ENCODE data around the gene GPATCH2. TPM values are rescaled to one million over a fixed set of nuclear protein-coding genes. Genes with fewer than 3 reads are reported as not detected.
"Not testable (repeated sequence)": the region's sequence is repeated elsewhere in the genome, so short reads cannot be mapped to it uniquely, and the experiment has no call there.

The GPATCH2 gene
- total and polyA plus RNA-seq, 4 donors, result 5.1 to 17.3 (median 9.8) TPM

DNA sequence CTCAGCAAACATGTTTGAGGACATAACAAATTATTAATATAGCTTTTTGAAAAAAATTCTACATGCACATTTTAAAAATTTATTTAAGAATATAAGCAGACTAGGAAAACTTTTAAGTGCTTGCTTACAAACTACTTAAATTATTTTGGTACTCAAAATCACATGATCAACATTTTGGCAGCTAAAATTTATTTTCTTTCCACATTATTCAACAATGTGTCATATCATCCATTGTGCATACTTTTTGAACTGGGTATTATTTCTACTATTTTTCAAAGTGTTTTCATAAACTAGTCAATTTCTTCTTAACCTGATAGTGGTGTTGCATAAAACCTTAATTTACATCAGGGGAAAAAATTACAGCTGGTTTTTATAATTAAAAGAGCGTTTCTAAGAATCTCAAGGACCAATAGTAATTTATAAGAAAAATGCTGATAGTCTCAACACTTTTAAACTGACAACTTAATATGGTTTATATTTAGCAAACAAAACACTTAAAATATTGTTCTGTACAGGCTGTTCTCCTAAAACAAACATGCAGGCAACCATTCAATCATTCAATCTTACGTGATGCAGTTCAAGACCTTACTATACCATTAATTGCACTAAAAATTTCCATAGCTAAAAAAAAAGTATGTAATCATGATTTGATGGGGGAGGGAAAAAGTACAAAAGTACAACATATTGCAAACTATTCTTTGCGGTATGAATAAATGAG is 105.0 kb downstream of the GPATCH2 start:
- intact Hi-C loops (cut with DNase I), result no loop called here
- Histone ChIP-seq H3K27me3 (ENCODE audit: control insufficient read depth in 1 of 2, insufficient read depth in 2 of 2, low read length in 1 of 2) (no peaks in the 10 kb centered on the region), H3K4me3 (ENCODE audit: low read length in 2 of 2) (no peak overlapping the region), H3K27ac (ENCODE audit: low read depth in 1 of 2, low read length in 2 of 2) (no peak overlapping the region), H3K4me1 (ENCODE audit: control insufficient read depth in 1 of 2, insufficient read depth in 2 of 2, low read length in 2 of 2) (peaks cover 0 to 3% of the 10 kb centered on the region in 2 donors), H3K9me3 (ENCODE audit: control insufficient read depth, low read length) (no peaks in the 10 kb centered on the region), H3K36me3 (ENCODE audit: control insufficient read depth in 1 of 2, insufficient read depth in 2 of 2, low read length in 1 of 2) (no peaks in the 10 kb centered on the region)
- WGBS, 2 donors, result 10 to 12% methylated on average over 3 of the region's 3 CpGs
- ATAC-seq (ENCODE audit: low FRiP score) (no peak), DNase-seq (no peak)

DNA sequence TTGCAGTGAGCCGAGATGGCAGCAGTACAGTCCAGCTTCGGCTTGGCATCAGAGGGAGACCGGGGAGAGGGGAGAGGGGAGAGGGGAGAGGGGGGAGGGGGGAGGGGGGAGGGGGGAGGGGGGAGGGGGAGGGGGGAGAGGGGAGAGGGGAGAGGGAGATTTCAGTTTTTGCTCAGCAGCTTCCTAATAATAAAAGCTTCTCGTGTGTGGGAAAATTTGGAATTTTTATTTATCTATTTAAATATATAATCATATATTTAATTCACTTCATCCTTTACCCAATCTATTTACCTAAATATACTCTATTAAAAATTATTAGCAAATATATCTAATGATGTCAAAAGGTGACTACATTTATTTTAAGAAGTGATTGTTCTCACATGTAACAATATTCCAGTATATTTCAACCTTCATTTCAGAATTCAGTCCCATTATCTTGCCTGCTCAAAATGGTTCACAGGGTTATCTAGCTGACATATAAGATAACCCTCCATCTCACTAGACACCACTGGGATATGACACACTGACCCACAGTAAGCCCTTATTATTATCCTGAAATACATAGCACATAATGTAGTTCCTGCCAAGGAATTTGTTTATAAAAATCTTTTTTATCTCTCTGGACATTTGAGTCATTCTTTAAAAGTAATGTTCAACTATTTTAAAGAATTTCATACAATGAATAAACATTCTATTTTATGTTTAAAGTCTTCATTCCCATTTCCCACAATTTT is 105.9 kb downstream of the GPATCH2 start:
- ATAC-seq (ENCODE audit: low FRiP score), result no peak
- 81 to 96% methylated on average over 1 to 3 of the region's 4 CpGs for whole genome bisulfite sequencing, 2 donors

DNA sequence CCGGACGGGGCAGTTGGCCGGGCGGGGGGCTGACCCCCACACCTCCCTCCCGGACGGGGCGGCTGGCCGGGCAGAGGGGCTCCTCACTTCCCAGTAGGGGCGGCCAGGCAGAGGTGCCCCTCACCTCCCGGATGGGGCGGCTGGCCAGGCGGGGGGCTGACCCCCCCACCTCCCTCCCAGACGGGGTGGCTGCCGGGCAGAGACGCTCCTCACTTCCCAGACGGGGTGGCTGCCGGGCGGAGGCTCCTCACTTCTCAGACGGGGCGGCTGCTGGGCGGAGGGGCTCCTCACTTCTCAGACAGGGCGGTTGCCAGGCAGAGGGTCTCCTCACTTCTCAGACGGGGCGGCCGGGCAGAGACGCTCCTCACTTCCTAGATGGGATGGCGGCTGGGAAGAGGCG is 107.0 kb downstream of the GPATCH2 start:
- H3K4me1 ChIP-seq (ENCODE audit: control insufficient read depth in 1 of 2, insufficient read depth in 2 of 2, low read length in 2 of 2); H3K9me3 ChIP-seq (ENCODE audit: control insufficient read depth, low read length); H3K36me3 ChIP-seq (ENCODE audit: control insufficient read depth in 1 of 2, insufficient read depth in 2 of 2, low read length in 1 of 2); intact Hi-C loops (cut with DNase I); H3K27ac ChIP-seq (ENCODE audit: low read depth in 1 of 2, low read length in 2 of 2); H3K27me3 ChIP-seq (ENCODE audit: control insufficient read depth in 1 of 2, insufficient read depth in 2 of 2, low read length in 1 of 2); ATAC-seq (ENCODE audit: low FRiP score); DNase-seq; H3K4me3 ChIP-seq (ENCODE audit: low read length in 2 of 2): not testable (repeated sequence)
- 85 to 93% methylated on average over 7 to 23 of the region's 28 CpGs for WGBS, 2 donors

More for the DNA sequence above, 105.9 kb downstream of the GPATCH2 start:
- H3K4me3 ChIP-seq (ENCODE audit: low read length in 2 of 2), result no peak overlapping the region
- no peak overlapping the region for H3K27ac ChIP-seq (ENCODE audit: low read depth in 1 of 2, low read length in 2 of 2)
- peaks cover 0 to 3% of the 10 kb centered on the region in 2 donors for H3K4me1 ChIP-seq (ENCODE audit: control insufficient read depth in 1 of 2, insufficient read depth in 2 of 2, low read length in 2 of 2)
- no peaks in the 10 kb centered on the region for H3K9me3 ChIP-seq (ENCODE audit: control insufficient read depth, low read length)
- no peaks in the 10 kb centered on the region for H3K36me3 ChIP-seq (ENCODE audit: control insufficient read depth in 1 of 2, insufficient read depth in 2 of 2, low read length in 1 of 2)
- intact Hi-C loops (cut with DNase I), result no loop called here
- DNase-seq, result no peak
- no peaks in the 10 kb centered on the region for H3K27me3 ChIP-seq (ENCODE audit: control insufficient read depth in 1 of 2, insufficient read depth in 2 of 2, low read length in 1 of 2)

DNA sequence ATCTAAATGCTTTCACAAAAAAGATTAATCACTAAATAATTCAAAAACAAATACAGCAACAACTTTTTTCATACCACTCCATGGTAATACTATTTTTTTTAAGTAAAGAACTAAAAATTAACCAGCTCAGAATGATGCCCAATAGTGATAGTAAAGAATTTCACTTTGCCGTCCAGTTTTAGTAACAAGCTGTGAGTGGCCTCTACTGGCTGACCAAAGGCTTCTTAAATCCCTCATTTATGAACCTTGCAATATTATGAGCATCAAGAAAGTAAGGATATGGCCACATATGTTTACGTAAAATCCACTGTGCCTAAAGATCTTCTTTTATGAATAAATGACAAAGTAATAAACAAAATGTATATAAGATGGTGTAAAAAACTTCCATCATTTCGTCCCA is 108.6 kb downstream of the GPATCH2 start:
- intact Hi-C loops (cut with DNase I), result no loop called here
- no peak overlapping the region for H3K4me3 ChIP-seq (ENCODE audit: low read length in 2 of 2)
- 85 to 86% methylated on average over 3 of the region's 3 CpGs for WGBS, 2 donors
- peaks cover 0 to 3% of the 10 kb centered on the region in 2 donors for H3K4me1 ChIP-seq (ENCODE audit: control insufficient read depth in 1 of 2, insufficient read depth in 2 of 2, low read length in 2 of 2)
- DNase-seq (no peak), ATAC-seq (ENCODE audit: low FRiP score) (no peak)
- H3K27me3 ChIP-seq (ENCODE audit: control insufficient read depth in 1 of 2, insufficient read depth in 2 of 2, low read length in 1 of 2), result no peaks in the 10 kb centered on the region
- H3K9me3 ChIP-seq (ENCODE audit: control insufficient read depth, low read length), result no peaks in the 10 kb centered on the region
- no peak overlapping the region for H3K27ac ChIP-seq (ENCODE audit: low read depth in 1 of 2, low read length in 2 of 2)
- H3K36me3 ChIP-seq (ENCODE audit: control insufficient read depth in 1 of 2, insufficient read depth in 2 of 2, low read length in 1 of 2), result no peaks in the 10 kb centered on the region

DNA sequence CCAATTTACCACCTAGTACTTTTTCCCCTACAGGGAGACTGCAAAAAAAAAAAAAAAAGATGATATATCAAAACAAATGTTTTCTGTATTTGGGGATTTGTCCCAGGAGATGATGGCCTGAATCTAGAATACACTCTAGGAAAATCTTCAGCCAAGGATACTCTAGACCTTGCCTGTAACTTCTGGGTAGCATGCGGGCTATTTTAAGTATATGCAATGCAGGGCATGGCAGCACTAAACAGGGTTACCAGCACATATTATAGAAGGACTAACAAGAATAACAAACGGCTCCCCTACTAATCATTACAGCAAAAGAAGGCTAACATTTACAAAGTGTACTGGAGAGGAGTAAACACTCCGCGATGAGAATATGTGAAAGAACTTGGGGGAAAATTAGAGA is 109.6 kb downstream of the GPATCH2 start:
- Histone ChIP-seq H3K27me3 (ENCODE audit: control insufficient read depth in 1 of 2, insufficient read depth in 2 of 2, low read length in 1 of 2) (no peaks in the 10 kb centered on the region), H3K9me3 (ENCODE audit: control insufficient read depth, low read length) (no peaks in the 10 kb centered on the region), H3K27ac (ENCODE audit: low read depth in 1 of 2, low read length in 2 of 2) (no peak overlapping the region), H3K4me1 (ENCODE audit: control insufficient read depth in 1 of 2, insufficient read depth in 2 of 2, low read length in 2 of 2) (no peaks in the 10 kb centered on the region), H3K4me3 (ENCODE audit: low read length in 2 of 2) (no peak overlapping the region), H3K36me3 (ENCODE audit: control insufficient read depth in 1 of 2, insufficient read depth in 2 of 2, low read length in 1 of 2) (no peaks in the 10 kb centered on the region)
- no peak for ATAC-seq (ENCODE audit: low FRiP score)
- DNase-seq, result no peak
- intact Hi-C loops (cut with DNase I), result loop anchor here in 1 of 2 donors (2.0 kb wide), 1 partner anchor 13 kb away; no protein-coding TSS in a partner anchor
- 89 to 91% methylated on average over 4 of the region's 4 CpGs for WGBS, 2 donors

DNA sequence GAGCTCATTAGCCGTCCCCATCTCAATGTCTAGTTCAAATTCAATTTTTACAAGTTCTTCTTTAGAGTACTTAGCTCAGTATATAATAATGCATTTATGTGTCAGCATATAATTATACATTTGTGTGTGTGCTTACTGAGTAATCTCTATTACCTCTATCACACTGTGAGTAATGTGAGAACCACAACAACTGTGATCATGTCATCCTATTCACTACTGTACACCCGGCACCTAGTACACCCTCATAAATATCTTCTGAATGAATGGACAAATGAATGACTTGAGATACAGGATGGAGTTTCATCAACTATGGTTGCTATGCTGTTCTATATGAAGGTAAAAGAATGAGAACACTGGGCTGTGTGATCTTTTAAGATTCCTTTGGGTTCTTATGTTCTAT is 124.0 kb downstream of the GPATCH2 start:
- no peak overlapping the region for H3K4me3 ChIP-seq (ENCODE audit: low read length in 2 of 2)
- ATAC-seq (ENCODE audit: low FRiP score) (no peak), DNase-seq (no peak)
- WGBS, 2 donors, result 95 to 97% methylated on average over 2 of the region's 2 CpGs
- intact Hi-C loops (cut with DNase I), result no loop called here
- no peaks in the 10 kb centered on the region for H3K4me1 ChIP-seq (ENCODE audit: control insufficient read depth in 1 of 2, insufficient read depth in 2 of 2, low read length in 2 of 2)
- no peak overlapping the region for H3K27ac ChIP-seq (ENCODE audit: low read depth in 1 of 2, low read length in 2 of 2)
- no peaks in the 10 kb centered on the region for H3K27me3 ChIP-seq (ENCODE audit: control insufficient read depth in 1 of 2, insufficient read depth in 2 of 2, low read length in 1 of 2)
- H3K36me3 ChIP-seq (ENCODE audit: control insufficient read depth in 1 of 2, insufficient read depth in 2 of 2, low read length in 1 of 2), result peaks cover 0 to 2% of the 10 kb centered on the region in 2 donors
- H3K9me3 ChIP-seq (ENCODE audit: control insufficient read depth, low read length), result no peaks in the 10 kb centered on the region

DNA sequence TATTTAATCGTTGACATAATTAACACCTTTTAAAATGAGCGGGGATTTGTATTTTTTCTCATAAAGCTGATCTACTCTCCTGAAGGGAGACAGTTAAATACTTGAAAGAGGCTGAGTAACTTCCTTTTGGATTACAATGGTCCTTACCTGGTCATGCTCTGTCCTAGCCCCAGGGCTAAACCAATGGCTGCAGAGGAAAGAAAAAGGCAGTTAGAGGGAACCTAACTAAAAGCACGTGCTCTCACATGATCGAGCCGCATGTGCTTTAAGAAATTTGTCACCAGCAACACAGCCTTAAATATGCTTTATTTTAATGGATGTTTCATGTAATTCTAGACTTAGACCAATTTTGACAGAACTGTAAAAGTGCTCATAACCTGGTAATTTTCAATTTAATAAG is 132.7 kb downstream of the GPATCH2 start:
- intact Hi-C loops (cut with DNase I), result no loop called here
- ATAC-seq (ENCODE audit: low FRiP score) (no peak), DNase-seq (no peak)
- Histone ChIP-seq H3K4me3 (ENCODE audit: low read length in 2 of 2) (no peak overlapping the region), H3K4me1 (ENCODE audit: control insufficient read depth in 1 of 2, insufficient read depth in 2 of 2, low read length in 2 of 2) (no peaks in the 10 kb centered on the region), H3K36me3 (ENCODE audit: control insufficient read depth in 1 of 2, insufficient read depth in 2 of 2, low read length in 1 of 2) (no peaks in the 10 kb centered on the region), H3K27me3 (ENCODE audit: control insufficient read depth in 1 of 2, insufficient read depth in 2 of 2, low read length in 1 of 2) (no peaks in the 10 kb centered on the region), H3K27ac (ENCODE audit: low read depth in 1 of 2, low read length in 2 of 2) (no peak overlapping the region), H3K9me3 (ENCODE audit: control insufficient read depth, low read length) (no peaks in the 10 kb centered on the region)
- 91 to 94% methylated on average over 5 of the region's 5 CpGs for WGBS, 2 donors

DNA sequence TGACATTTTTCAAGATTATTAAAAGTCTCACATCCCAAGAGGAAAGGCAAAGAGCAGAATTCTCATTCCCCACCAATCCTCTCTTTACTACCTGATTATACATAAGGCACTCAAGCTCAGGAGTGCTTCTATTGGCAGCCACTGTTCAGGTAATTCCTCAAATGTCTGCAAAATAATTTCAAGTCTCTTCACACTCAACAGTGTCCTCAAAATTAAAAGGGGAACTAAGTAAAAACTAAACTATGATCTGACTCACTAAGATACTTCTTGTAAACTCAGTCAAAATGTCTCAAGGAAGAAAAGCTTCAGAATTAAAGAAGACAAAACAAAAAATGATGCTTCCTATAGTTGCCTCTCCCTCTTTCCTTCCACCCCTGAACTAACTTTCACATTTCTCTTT is 135.6 kb downstream of the GPATCH2 start:
- ATAC-seq (ENCODE audit: low FRiP score), result no peak
- no peak overlapping the region for H3K4me3 ChIP-seq (ENCODE audit: low read length in 2 of 2)
- intact Hi-C loops (cut with DNase I), result no loop called here
- H3K36me3 ChIP-seq (ENCODE audit: control insufficient read depth in 1 of 2, insufficient read depth in 2 of 2, low read length in 1 of 2), result peaks cover 0 to 1% of the 10 kb centered on the region in 2 donors
- DNase-seq, result no peak
- no peaks in the 10 kb centered on the region for H3K27me3 ChIP-seq (ENCODE audit: control insufficient read depth in 1 of 2, insufficient read depth in 2 of 2, low read length in 1 of 2)
- no peak overlapping the region for H3K27ac ChIP-seq (ENCODE audit: low read depth in 1 of 2, low read length in 2 of 2)
- H3K4me1 ChIP-seq (ENCODE audit: control insufficient read depth in 1 of 2, insufficient read depth in 2 of 2, low read length in 2 of 2), result no peaks in the 10 kb centered on the region
- no peaks in the 10 kb centered on the region for H3K9me3 ChIP-seq (ENCODE audit: control insufficient read depth, low read length)

DNA sequence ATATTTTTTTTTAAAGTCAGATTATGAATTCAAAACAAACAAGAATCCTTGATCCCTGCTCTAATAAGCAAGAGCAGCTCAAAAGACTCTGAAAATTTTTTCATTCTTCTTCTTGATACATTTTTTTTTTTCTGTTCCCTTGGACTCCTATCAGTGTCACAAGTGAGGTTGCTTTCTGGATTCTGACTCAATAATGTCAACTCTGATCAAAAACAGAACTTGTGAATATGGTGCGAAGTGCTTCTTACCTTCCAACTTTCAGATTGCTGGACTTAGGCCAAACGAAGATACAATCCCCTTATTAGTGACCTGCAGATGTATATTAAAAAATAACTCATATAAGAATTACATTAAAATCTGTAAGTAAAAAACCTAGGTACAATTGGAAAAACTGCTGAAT is 136.1 kb downstream of the GPATCH2 start:
- H3K27me3 ChIP-seq (ENCODE audit: control insufficient read depth in 1 of 2, insufficient read depth in 2 of 2, low read length in 1 of 2), result no peaks in the 10 kb centered on the region
- H3K27ac ChIP-seq (ENCODE audit: low read depth in 1 of 2, low read length in 2 of 2), result no peak overlapping the region
- ATAC-seq (ENCODE audit: low FRiP score) (no peak), DNase-seq (no peak)
- H3K9me3 ChIP-seq (ENCODE audit: control insufficient read depth, low read length), result no peaks in the 10 kb centered on the region
- WGBS, 2 donors, result 90 to 94% methylated on average over 2 of the region's 2 CpGs
- H3K36me3 ChIP-seq (ENCODE audit: control insufficient read depth in 1 of 2, insufficient read depth in 2 of 2, low read length in 1 of 2), result peaks cover 0 to 1% of the 10 kb centered on the region in 2 donors
- intact Hi-C loops (cut with DNase I), result no loop called here
- H3K4me1 ChIP-seq (ENCODE audit: control insufficient read depth in 1 of 2, insufficient read depth in 2 of 2, low read length in 2 of 2), result no peaks in the 10 kb centered on the region
- no peak overlapping the region for H3K4me3 ChIP-seq (ENCODE audit: low read length in 2 of 2)

Data from aorta (tissue), 5 donors.